ENCODE measurements around the gene RUBCN.

DNA sequence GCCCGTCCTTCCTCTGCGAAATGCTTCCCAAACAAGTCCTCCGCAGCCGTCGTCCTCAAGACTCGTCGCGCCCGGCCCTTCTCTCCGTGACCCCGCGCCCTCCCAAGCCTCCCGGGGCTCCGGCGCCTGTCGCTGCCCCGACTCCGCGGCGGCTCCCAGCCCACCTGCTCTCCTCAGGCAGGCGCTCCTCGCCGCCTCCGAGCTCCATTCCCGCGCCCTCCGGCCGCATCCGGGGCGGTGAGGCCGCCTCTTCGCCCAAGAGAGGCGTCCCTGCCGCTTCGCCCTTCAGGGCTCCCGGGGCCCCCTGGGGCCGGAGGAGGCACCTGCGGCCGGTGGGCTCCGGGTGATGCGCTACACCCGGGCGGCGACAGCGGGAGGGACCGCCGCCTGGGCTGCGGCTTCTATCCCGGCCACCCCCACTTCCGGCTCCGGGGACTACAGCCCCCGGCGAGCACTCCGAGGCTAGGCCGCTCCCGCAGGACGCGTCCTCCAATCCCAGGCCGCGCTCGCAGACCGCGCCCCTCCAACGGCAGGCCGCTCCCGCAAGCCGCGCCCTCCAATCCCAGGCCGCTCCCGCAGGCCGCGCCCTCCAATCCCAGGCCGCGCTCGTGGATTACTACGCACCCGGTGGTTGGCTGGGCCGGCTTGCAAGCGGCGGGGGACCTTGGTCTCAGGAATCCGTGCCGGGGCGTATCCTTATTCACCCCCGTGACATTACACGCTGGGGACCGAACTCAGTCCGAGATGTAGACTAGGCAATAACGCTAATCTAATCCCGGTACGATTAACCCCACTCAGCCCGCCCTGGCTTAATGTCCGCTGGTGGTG is at the start of gene RUBCN:
- TF ChIP-seq CTCF (IDR thresholded peaks at IDR 0.05 in 4 of 5, conservative IDR thresholded peaks at IDR 0.05 in 1 of 5) (peak in 2 of 5 experiments; percentile 10 to 20), POLR2A (IDR thresholded peaks at IDR 0.05) (peak; percentile 93 to 97)

Measured in gastrocnemius medialis (tissue), 4 donors.